Caco-2 (cell line): ENCODE measurements around the gene GALNT15. TPM values are rescaled to one million over a fixed set of nuclear protein-coding genes. Genes with fewer than 3 reads are reported as not detected.

Experiments
- BruUV-seq: library from RNA; stranded (reverse); fragments of 400-500 nt; replicated peaks from 2 replicates; lab custom pipeline; 2021; lab: Mats Ljungman, UMichigan
- CTCF ChIA-PET: fragments of 300-600 bp; sonication (Branson Sonifier 250); formaldehyde crosslinking; loops from one replicate; lab custom pipeline; 2022; ENCODE audit warnings: antibody characterized with exemption; lab: Charles Lee
- POLR2A ChIA-PET: fragments of 300-600 bp; sonication (Branson Sonifier 250); formaldehyde crosslinking; loops from one replicate; lab custom pipeline; 2022; ENCODE audit warnings: antibody characterized with exemption; lab: Charles Lee
- DNase-seq, 2 experiments: peaks; one replicate each; pipeline versions ENCODE4 v3.0.0 to v3.0.0-alpha.2; 2020 to 2022
- H3K27me3 ChIP-seq: replicated peaks from 2 replicates; pipeline ENCODE4 v1.6.0; 2011; ENCODE audit warnings: low read length; ENCODE audit not compliant: control insufficient read depth, insufficient read depth
- H3K36me3 ChIP-seq: 2 replicates; pipeline ENCODE4 v1.5.1; 2011; ENCODE audit warnings: low read length; ENCODE audit not compliant: control insufficient read depth, insufficient read depth
- H3K4me1 ChIP-seq: fragments of 250-450 bp; sonication (Bioruptor Pico); 2 replicates; pipeline ENCODE4 v1.5.1; 2020; ENCODE audit warnings: mild to moderate bottlenecking
- H3K4me3 ChIP-seq: 2 replicates; pipeline ENCODE4 v1.5.1; 2011; ENCODE audit warnings: low read depth, mild to moderate bottlenecking, control low read depth, low read length
- H3K9me3 ChIP-seq: fragments of 250-450 bp; sonication (Bioruptor Pico); 2 replicates; pipeline ENCODE4 v1.5.1; 2020; ENCODE audit warnings: mild to moderate bottlenecking, moderate library complexity
- H3K27ac Mint-ChIP-seq: one replicate; pipeline ENCODE4 v1.8.0; 2022; ENCODE audit warnings: mixed read lengths; ENCODE audit not compliant: unreplicated experiment
- H3K27me3 Mint-ChIP-seq: one replicate; pipeline ENCODE4 v1.8.0; 2022; ENCODE audit warnings: mixed read lengths; ENCODE audit not compliant: insufficient read depth, unreplicated experiment
- H3K36me3 Mint-ChIP-seq: one replicate; pipeline ENCODE4 v1.8.0; 2022; ENCODE audit warnings: mild to moderate bottlenecking, mixed read lengths; ENCODE audit not compliant: insufficient read depth, unreplicated experiment
- H3K4me1 Mint-ChIP-seq: one replicate; pipeline ENCODE4 v1.8.0; 2022; ENCODE audit warnings: low read depth, mixed read lengths; ENCODE audit not compliant: unreplicated experiment
- H3K4me3 Mint-ChIP-seq: one replicate; pipeline ENCODE4 v1.8.0; 2022; ENCODE audit warnings: mild to moderate bottlenecking, moderate library complexity, mixed read lengths; ENCODE audit not compliant: unreplicated experiment
- H3K9me3 Mint-ChIP-seq: one replicate; pipeline ENCODE4 v1.8.0; 2022; ENCODE audit warnings: mixed read lengths; ENCODE audit not compliant: unreplicated experiment
- intact Hi-C: fragments of 100-400 bp; cut with micrococcal nuclease; formaldehyde crosslinking; loops from one replicate; pipeline ENCODE4 v1.10.0; 2022; ENCODE audit not compliant: unreplicated experiment
- total RNA-seq: library from RNA; stranded (reverse); gene quantifications from 2 replicates; pipeline ENCODE4 v1.2.3, GENCODE V29; 2022
- TF ChIP-seq, protein P1 (sequence below), 2 experiments: fragments of 200-600 bp in 1 of 2; IDR thresholded peaks; 1 replicate in 1 of 2; 2 replicates in 1 of 2; pipeline versions ENCODE4 v1.5.1 to v1.8.0; 2011 to 2022; ENCODE audit warnings: antibody characterized with exemption in 1 of 2, control low read depth in 1 of 2, inconsistent platforms in 1 of 2, low read depth in 1 of 2, low read length in 1 of 2, mild to moderate bottlenecking in 1 of 2, moderate library complexity in 1 of 2; ENCODE audit not compliant: insufficient read depth in 1 of 2, severe bottlenecking in 1 of 2, unreplicated experiment in 1 of 2

Gene GALNT15
- total RNA-seq, 1 experiment from 2014 or later = not detected

DNA sequence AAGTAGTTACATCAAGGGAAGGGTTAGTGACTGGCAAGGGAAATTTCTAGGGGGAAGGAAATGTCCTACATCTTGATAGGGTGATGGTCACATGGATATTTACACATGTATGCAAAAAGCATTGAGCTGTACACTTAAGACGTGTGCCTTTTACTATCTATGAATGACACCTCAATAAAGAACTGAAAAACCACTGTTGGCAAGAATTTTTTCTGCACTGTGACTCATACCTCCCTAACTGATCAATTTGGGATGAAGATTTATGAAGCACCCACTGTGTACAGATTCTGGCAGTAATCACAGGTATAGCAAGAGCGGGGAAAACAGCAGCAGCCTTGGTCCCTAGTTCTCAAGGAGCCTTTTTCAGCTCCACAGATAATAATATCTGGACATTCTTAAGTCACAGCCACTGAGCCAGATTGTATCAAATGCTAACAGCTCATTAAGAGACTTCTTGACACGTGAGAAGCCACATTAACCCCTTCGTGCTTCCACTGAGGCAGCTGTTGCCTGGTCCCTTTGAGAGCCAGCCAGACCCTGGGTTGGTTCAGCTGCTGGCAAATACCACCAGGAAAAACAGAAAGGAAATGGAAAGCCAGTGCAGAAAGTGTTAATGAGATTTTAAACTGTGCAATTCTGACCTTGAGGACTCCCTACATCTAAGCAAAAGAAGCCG, 32.0 kb upstream of the GALNT15 start:
- Mint-ChIP-seq H3K36me3 (no peaks in the 10 kb centered on the region), H3K9me3 (peaks cover 15% of the 10 kb centered on the region), H3K27ac (no peak overlapping the region), H3K27me3 (no peaks in the 10 kb centered on the region), H3K4me3 (no peak overlapping the region), H3K4me1 (no peaks in the 10 kb centered on the region)
- no TSS peak for BruUV-seq
- H3K36me3 ChIP-seq = no peaks in the 10 kb centered on the region
- no peak for DNase-seq
- peaks cover 6% of the 10 kb centered on the region; the same call in 1 of the 2 replicates for H3K4me1 ChIP-seq
- no peak overlapping the region for H3K4me3 ChIP-seq
- intact Hi-C loops = no loop called here
- ChIA-PET CTCF (no interaction called here), POLR2A (no interaction called here)
- H3K27me3 ChIP-seq = no peaks in the 10 kb centered on the region
- H3K9me3 ChIP-seq = peaks cover 6% of the 10 kb centered on the region; the same call in 1 of the 2 replicates
- TF ChIP-seq, protein P1, sequence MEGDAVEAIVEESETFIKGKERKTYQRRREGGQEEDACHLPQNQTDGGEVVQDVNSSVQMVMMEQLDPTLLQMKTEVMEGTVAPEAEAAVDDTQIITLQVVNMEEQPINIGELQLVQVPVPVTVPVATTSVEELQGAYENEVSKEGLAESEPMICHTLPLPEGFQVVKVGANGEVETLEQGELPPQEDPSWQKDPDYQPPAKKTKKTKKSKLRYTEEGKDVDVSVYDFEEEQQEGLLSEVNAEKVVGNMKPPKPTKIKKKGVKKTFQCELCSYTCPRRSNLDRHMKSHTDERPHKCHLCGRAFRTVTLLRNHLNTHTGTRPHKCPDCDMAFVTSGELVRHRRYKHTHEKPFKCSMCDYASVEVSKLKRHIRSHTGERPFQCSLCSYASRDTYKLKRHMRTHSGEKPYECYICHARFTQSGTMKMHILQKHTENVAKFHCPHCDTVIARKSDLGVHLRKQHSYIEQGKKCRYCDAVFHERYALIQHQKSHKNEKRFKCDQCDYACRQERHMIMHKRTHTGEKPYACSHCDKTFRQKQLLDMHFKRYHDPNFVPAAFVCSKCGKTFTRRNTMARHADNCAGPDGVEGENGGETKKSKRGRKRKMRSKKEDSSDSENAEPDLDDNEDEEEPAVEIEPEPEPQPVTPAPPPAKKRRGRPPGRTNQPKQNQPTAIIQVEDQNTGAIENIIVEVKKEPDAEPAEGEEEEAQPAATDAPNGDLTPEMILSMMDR (IDR thresholded peaks at IDR 0.05; ENCODE audit: insufficient read depth in 1 of 2, low read depth in 1 of 2, low read length in 1 of 2, severe bottlenecking in 1 of 2, unreplicated experiment in 1 of 2) = no peak

DNA sequence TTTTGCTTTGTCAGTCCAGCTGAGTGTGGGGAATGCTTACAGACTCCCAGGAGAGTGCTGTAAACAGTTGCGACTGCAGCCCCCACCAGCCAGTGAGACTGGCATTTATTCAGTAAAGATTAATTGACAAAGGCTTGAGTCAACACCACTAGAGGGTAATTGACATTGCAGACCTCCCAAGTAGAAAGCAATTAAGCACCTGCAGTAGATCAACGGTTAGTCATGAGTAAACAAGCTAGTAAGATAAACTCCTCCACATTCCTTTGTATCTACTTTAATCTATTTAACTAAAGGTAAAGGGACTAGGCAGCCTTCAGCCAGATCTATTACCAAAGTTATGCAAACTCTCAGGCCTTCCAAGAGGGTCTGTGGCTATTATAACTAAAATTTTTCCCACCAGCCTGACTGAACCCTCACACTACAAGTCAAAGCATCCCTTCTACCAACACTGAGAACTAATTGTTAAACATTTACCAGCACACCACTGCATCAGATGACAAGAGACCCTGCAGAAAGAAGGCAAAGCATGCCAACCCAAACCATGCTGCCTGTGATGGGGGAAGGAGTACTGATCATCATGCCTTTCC, 30.5 kb upstream of the GALNT15 start:
- H3K36me3 Mint-ChIP-seq = no peaks in the 10 kb centered on the region

DNA sequence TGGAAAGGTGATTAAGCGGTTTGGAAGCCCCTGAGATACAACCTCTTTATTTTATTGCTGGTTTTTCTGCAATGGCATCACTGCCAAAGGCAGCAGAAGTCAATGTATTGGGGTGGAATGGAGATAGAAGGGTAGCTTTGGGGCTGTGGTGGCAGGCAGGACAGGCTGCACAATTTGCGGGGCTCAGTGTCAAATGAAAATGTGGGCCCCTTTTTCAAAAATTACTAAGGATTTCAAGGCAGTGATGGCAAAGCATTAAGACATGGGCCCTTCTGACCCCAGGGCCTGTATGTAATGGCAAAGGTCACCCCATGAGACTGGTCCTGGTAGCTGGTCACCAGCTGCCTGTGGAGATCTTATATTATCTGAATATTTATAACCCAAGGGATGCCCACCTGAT, 29.3 kb upstream of the GALNT15 start:
- Mint-ChIP-seq H3K36me3 (no peaks in the 10 kb centered on the region), H3K4me1 (no peaks in the 10 kb centered on the region), H3K4me3 (no peak overlapping the region), H3K9me3 (peaks cover 15% of the 10 kb centered on the region), H3K27me3 (no peaks in the 10 kb centered on the region), H3K27ac (no peak overlapping the region)
- TF ChIP-seq, protein P1 (IDR thresholded peaks at IDR 0.05; ENCODE audit: insufficient read depth in 1 of 2, low read depth in 1 of 2, low read length in 1 of 2, severe bottlenecking in 1 of 2, unreplicated experiment in 1 of 2) = no peak
- no peak for DNase-seq
- Histone ChIP-seq H3K9me3 (peaks cover 6% of the 10 kb centered on the region; the same call in 1 of the 2 replicates), H3K27me3 (no peaks in the 10 kb centered on the region), H3K4me1 (peaks cover 6% of the 10 kb centered on the region; the same call in 1 of the 2 replicates), H3K4me3 (no peak overlapping the region), H3K36me3 (no peaks in the 10 kb centered on the region)
- CTCF ChIA-PET = no interaction called here
- intact Hi-C loops = no loop called here
- BruUV-seq = no TSS peak
- POLR2A ChIA-PET = no interaction called here

More for the DNA sequence above, 30.5 kb upstream of the GALNT15 start:
- H3K27ac Mint-ChIP-seq = no peak overlapping the region
- BruUV-seq = no TSS peak
- H3K4me1 Mint-ChIP-seq = no peaks in the 10 kb centered on the region
- no peak overlapping the region for H3K4me3 Mint-ChIP-seq
- H3K9me3 Mint-ChIP-seq = peaks cover 15% of the 10 kb centered on the region
- ChIA-PET POLR2A (no interaction called here), CTCF (no interaction called here)
- Histone ChIP-seq H3K9me3 (peaks cover 6% of the 10 kb centered on the region; the same call in 1 of the 2 replicates), H3K4me1 (peaks cover 6% of the 10 kb centered on the region; the same call in 1 of the 2 replicates), H3K27me3 (no peaks in the 10 kb centered on the region), H3K36me3 (no peaks in the 10 kb centered on the region), H3K4me3 (no peak overlapping the region)
- TF ChIP-seq, protein P1 (IDR thresholded peaks at IDR 0.05; ENCODE audit: insufficient read depth in 1 of 2, low read depth in 1 of 2, low read length in 1 of 2, severe bottlenecking in 1 of 2, unreplicated experiment in 1 of 2) = no peak
- H3K27me3 Mint-ChIP-seq = no peaks in the 10 kb centered on the region
- intact Hi-C loops = no loop called here
- DNase-seq = no peak
